ENCODE measurements around the gene STARD13. TPM values are rescaled to one million over a fixed set of nuclear protein-coding genes. Genes with fewer than 3 reads are reported as not detected.

Gene STARD13
- total and polyA plus RNA-seq, 8 donors: 21.9 to 43.6 (median 24.6) TPM

- ATAC-seq: no peak
- H3K27ac ChIP-seq: peak overlapping the region in 1 of 2 donors; percentile 91
- peaks cover 22 to 48% of the 10 kb centered on the region in 2 donors for H3K4me1 ChIP-seq
- H3K27me3 ChIP-seq: no peaks in the 10 kb centered on the region
- intact Hi-C loops (cut with DNase I): no loop called here
- TF ChIP-seq CTCF (IDR thresholded peaks at IDR 0.05): no peak
- DNase-seq: no peak
- peak overlapping the region in 1 of 2 donors; percentile 53 for H3K4me3 ChIP-seq
- no peaks in the 10 kb centered on the region for H3K9me3 ChIP-seq
- no peaks in the 10 kb centered on the region for H3K36me3 ChIP-seq
Measured at GRCh38 chr13:33281951-33282595, 3.5 kb downstream of the STARD13 start.

GRCh38 chr13:33280923-33281322 is 4.6 kb downstream of the STARD13 start:
- Histone ChIP-seq H3K27ac (peak overlapping the region in 1 of 2 donors; percentile 61), H3K4me1 (peaks cover 22 to 52% of the 10 kb centered on the region in 2 donors), H3K36me3 (no peaks in the 10 kb centered on the region), H3K4me3 (no peak overlapping the region), H3K27me3 (no peaks in the 10 kb centered on the region), H3K9me3 (no peaks in the 10 kb centered on the region)
- intact Hi-C loops (cut with DNase I): no loop called here
- no peak for TF ChIP-seq CTCF (IDR thresholded peaks at IDR 0.05)
- ATAC-seq (no peak), DNase-seq (no peak)

- Histone ChIP-seq H3K4me1 (peaks cover 22 to 51% of the 10 kb centered on the region in 2 donors), H3K27me3 (no peaks in the 10 kb centered on the region), H3K9me3 (no peaks in the 10 kb centered on the region), H3K4me3 (no peak overlapping the region), H3K36me3 (no peaks in the 10 kb centered on the region), H3K27ac (peak overlapping the region; percentile 46 to 61)
- TF ChIP-seq CTCF (IDR thresholded peaks at IDR 0.05): no peak
- DNase-seq (no peak), ATAC-seq (no peak)
- intact Hi-C loops (cut with DNase I): no loop called here
Measured at GRCh38 chr13:33280279-33280905, 5.2 kb downstream of the STARD13 start.

- Histone ChIP-seq H3K27me3 (no peaks in the 10 kb centered on the region), H3K9me3 (no peaks in the 10 kb centered on the region), H3K4me3 (no peak overlapping the region), H3K36me3 (no peaks in the 10 kb centered on the region), H3K27ac (peak overlapping the region; percentile 46 to 61), H3K4me1 (peaks cover 22 to 51% of the 10 kb centered on the region in 2 donors)
- intact Hi-C loops (cut with DNase I): no loop called here
- ATAC-seq: peak; percentile 54
- TF ChIP-seq CTCF (IDR thresholded peaks at IDR 0.05): no peak
- DNase-seq: no peak
Measured at GRCh38 chr13:33279414-33280278, 5.9 kb downstream of the STARD13 start.

- no peaks in the 10 kb centered on the region for H3K27me3 ChIP-seq
- intact Hi-C loops (cut with DNase I): no loop called here
- no peak for ATAC-seq
Measured at GRCh38 chr13:33278913-33279312, 6.6 kb downstream of the STARD13 start.

More at GRCh38 chr13:33278913-33279312, 6.6 kb downstream of the STARD13 start:
- DNase-seq: no peak
- Histone ChIP-seq H3K27ac (peak overlapping the region in 1 of 2 donors; percentile 61), H3K4me1 (peaks cover 22 to 51% of the 10 kb centered on the region in 2 donors), H3K36me3 (no peaks in the 10 kb centered on the region), H3K4me3 (no peak overlapping the region), H3K9me3 (no peaks in the 10 kb centered on the region)
- no peak for TF ChIP-seq CTCF (IDR thresholded peaks at IDR 0.05)

All from left lung (tissue), 10 donors.